Stomach (tissue), 4 donors: ENCODE results near the gene VAPB.

Experiments
- POLR2AphosphoS5 ChIP-seq, 3 donors: sonication (generic); formaldehyde crosslinking; IDR thresholded peaks; one replicate each; pipeline ENCODE4 v1.6.1; 2016; ENCODE audit warnings: antibody characterized with exemption in 3 of 3
- TF ChIP-seq, protein P1 (sequence below), 7 experiments: fragments of 450-650 bp in 4 of 7; fragments of 200-600 bp in 3 of 7; sonication (generic) in 3 of 7; IDR thresholded peaks; one replicate each; pipeline ENCODE4 v1.5.1; 2016 to 2019; ENCODE audit warnings: antibody characterized with exemption in 7 of 7, control low read depth in 2 of 7, mild to moderate bottlenecking in 1 of 7

DNA sequence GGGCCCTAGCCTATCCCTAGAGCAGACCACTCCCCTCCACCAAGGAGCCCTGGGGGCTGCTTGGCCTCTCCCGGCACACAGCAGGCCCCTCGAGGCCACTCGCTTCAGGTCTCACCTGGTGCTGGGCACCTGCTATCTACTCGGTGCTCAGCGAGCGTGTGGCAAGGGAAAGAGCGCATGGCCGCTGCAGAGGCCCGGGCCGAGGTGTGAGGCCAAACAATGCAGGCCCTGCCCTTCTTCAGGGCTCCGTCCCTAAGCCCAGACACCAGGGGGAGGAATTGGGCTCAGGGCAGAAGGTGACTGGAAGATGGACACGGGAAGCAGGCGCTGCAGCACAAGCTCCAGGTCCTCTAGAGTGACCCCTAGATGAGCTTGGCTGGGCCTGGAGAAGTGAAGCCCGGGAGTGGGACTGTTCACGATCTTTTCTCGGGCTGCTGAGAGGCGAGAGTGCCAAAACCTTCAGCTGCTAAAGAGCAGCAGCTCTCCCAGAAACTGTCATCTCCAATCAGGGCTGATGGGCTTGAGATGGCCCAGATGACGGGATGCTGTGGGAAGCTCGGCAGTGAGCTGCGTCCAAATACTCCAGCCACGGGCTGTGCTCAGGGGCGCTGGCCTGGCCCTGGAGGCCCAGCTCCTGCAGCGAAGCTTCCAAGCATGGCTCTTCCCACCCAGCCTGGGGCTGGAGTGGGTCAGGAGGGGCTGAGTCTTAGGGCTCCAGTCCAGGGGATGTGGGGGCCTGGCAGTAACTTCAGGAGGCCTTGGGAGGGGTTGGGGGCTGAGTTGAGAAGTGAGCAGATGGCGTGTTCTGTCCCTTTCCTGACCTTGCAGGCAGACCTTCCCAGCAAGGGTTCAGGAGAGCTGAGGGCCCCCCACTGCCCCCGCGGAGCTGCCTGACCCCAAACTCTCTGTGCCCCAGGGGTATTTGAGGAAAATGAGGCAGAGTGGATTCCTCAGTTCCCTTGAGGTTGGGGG, 82.5 kb downstream of the VAPB start:
- TF ChIP-seq, protein P1, sequence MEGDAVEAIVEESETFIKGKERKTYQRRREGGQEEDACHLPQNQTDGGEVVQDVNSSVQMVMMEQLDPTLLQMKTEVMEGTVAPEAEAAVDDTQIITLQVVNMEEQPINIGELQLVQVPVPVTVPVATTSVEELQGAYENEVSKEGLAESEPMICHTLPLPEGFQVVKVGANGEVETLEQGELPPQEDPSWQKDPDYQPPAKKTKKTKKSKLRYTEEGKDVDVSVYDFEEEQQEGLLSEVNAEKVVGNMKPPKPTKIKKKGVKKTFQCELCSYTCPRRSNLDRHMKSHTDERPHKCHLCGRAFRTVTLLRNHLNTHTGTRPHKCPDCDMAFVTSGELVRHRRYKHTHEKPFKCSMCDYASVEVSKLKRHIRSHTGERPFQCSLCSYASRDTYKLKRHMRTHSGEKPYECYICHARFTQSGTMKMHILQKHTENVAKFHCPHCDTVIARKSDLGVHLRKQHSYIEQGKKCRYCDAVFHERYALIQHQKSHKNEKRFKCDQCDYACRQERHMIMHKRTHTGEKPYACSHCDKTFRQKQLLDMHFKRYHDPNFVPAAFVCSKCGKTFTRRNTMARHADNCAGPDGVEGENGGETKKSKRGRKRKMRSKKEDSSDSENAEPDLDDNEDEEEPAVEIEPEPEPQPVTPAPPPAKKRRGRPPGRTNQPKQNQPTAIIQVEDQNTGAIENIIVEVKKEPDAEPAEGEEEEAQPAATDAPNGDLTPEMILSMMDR (IDR thresholded peaks at IDR 0.05), result no peak
- TF ChIP-seq POLR2AphosphoS5 (IDR thresholded peaks at IDR 0.05), result no peak
